Measurements from ENCODE around the gene FBXL7. TPM values are rescaled to one million over a fixed set of nuclear protein-coding genes. Genes with fewer than 3 reads are reported as not detected.

FBXL7 gene
- total RNA-seq, 4 donors from 2014 or later: 9.5 to 25.2 (median 16.0) TPM

DNA sequence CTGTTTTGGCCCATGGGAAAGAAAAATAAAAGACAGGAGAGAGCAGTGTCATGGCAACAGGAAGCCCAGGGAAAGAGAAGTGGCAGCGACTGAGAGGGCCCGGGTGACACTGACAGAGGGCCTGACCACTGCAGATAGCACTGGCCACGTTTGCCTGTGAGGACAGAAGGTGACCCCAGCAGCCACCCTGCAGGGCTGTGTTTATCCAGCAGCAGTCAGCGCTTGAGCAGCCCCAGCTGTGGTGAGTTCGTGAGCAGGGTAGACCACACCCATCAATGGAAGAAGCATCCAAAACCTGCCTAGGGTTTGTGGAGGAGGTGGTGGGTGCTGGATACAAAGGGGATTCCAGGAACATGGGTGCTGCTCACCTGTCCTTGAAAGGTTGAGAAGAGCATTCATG lies 457.1 kb downstream of the FBXL7 start:
- TF ChIP-seq CTCF (IDR thresholded peaks at IDR 0.05; ENCODE audit: low read depth): no peak

DNA sequence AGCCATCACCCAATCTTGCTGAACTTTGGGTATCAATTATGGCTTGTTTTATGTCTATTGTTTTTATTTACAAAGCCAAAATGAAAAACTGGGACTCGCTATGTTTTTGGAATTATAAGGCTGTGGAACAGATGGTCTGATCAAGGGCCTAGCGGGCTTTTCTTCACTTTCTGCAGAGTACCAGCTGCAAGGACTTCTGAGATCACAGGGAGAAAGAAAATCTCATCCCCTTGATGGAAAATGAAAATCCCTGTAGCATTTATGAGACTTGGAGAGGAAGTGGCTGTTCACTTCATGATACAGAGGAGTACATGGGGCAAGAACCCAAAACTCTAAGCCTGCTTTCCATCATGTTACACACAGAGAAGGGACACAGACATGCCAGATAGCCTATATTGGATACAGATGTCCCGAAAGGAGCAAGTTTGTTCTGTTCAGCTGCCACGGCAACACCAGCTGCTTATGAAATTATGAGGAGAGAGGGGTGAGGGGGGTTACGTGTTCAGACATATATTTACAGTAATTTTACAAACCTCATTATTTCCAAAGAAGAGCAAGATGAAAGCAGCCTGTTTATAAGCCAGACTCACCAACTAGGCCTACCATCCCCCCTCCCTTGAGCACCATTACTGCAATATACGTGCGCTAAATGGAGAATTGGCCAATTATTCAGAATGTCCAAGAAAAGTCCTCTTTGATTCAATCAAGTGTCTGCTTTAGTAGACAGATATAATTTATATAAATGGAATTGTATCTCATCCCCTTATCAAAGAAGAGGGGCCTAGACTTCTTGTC lies 459.6 kb downstream of the FBXL7 start:
- no peak for TF ChIP-seq CTCF (IDR thresholded peaks at IDR 0.05; ENCODE audit: low read depth)

DNA sequence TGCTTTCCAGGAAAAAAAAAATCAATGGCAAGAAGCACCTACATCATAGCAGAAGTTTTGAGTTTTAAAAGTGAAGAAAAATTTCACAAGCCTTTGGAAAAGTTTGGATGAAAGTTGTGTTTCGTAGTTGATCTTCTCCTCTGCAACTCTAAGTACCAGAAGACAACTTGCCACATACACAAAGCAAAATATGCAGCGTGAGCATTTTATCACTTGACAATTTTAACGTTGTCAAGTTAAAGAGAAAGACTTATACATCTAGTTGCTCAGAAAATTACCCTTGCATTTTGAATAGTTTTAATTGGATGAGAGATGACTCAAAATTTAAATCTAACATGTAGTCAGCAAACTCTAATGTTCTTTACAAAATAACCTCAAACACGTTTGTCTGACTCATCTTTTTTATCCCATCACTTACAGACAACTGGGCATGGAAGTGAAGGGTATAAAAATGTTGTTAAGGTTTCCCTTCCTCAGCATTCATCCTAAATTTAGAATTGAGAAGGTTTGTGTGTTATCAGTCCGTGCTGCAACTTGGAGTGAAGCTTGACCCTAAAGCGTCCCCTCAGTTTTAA lies 466.2 kb downstream of the FBXL7 start:
- TF ChIP-seq CTCF (IDR thresholded peaks at IDR 0.05; ENCODE audit: low read depth): no peak

- no peak for TF ChIP-seq CTCF (IDR thresholded peaks at IDR 0.05; ENCODE audit: low read depth)
These were observed 466.7 kb downstream of the FBXL7 start for GRCh38 chr5:15966651-15967050.

GRCh38 chr5:15968993-15969392 lies 469.0 kb downstream of the FBXL7 start:
- TF ChIP-seq CTCF (IDR thresholded peaks at IDR 0.05; ENCODE audit: low read depth): no peak

DNA sequence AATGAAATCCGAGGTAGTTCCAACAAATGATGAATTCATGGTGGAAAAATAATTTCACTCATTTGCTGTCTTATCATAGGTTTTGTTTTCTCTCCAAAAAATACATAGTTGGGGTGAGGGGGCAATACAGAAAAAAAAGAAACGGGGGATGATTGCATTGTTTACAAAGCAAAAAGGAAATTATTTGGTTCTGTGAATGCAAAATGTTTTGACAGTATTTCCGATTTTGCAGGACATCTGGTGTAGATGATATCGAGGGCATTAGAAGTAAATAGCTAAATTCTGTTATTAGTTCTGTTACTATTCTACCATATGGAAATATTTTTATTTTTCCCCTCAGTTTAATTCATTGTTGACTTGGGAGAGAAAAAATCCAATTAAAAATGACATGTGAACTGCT lies 477.9 kb downstream of the FBXL7 start:
- no peak for TF ChIP-seq CTCF (IDR thresholded peaks at IDR 0.05; ENCODE audit: low read depth)

DNA sequence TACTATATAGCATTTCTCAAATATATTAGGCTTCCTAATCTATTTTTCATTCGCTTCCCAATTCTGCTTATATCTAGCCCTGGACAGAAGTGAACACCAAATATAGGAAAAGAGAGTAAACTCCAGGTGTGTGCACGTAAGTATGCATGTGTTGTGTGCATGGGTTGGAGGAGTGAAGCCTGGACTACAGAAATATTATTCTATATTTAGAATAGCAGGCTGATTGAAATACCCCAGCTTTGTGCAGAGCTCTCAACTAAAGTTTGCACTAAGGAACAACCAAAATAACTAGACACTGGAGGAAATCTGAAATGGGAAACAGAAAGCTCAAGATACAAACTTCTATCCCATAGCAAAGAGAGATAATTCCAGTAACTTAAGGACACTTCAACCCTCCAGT lies 480.9 kb downstream of the FBXL7 start:
- TF ChIP-seq CTCF (IDR thresholded peaks at IDR 0.05; ENCODE audit: low read depth): no peak

All from subcutaneous adipose tissue (tissue), 4 donors.